K562 (cell line): ENCODE measurements around the gene AGO1. TPM values are rescaled to one million over a fixed set of nuclear protein-coding genes. Genes with fewer than 3 reads are reported as not detected.

Experiments
- CCAR2 ChIP-seq: fragments of 200-400 bp; formaldehyde crosslinking; IDR thresholded peaks from 2 replicates; pipeline ENCODE4 v1.6.1; 2017; ENCODE audit warnings: mild to moderate bottlenecking, low read depth, low read length
- CREBBP ChIP-seq: IDR thresholded peaks from one replicate; pipeline ENCODE4 v1.6.1; 2012; ENCODE audit warnings: low read depth, mild to moderate bottlenecking, control low read depth, inconsistent platforms, low read length
- EGR1 ChIP-seq: fragments of 450-650 bp; conservative IDR thresholded peaks from 2 replicates; pipeline ENCODE4 v1.6.1; 2017; ENCODE audit warnings: mild to moderate bottlenecking
- KLF1 ChIP-seq: fragments of 450-650 bp; IDR thresholded peaks from 2 replicates; pipeline ENCODE4 v1.6.1; 2016; ENCODE audit warnings: missing genetic modification characterization, missing compliant biosample characterization
- MIER1 ChIP-seq: fragments of 450-650 bp; IDR thresholded peaks from 2 replicates; pipeline ENCODE4 v1.6.1; 2016; ENCODE audit warnings: antibody characterized with exemption, mild to moderate bottlenecking, low read depth
- RBM17 ChIP-seq: fragments of 200-400 bp; formaldehyde crosslinking; IDR thresholded peaks from 2 replicates; pipeline ENCODE4 v1.6.1; 2017; ENCODE audit warnings: low read depth, mild to moderate bottlenecking, low read length, borderline replicate concordance
- SMAD2 ChIP-seq: fragments of 150-350 bp; IDR thresholded peaks from 2 replicates; pipeline ENCODE4 v1.6.1; 2014; ENCODE audit warnings: low read depth, mild to moderate bottlenecking, low read length
- SNRNP70 ChIP-seq: fragments of 200-400 bp; formaldehyde crosslinking; optimal IDR thresholded peaks from 2 replicates; pipeline ENCODE3; 2017; ENCODE audit warnings: low read depth, low read length
- SRSF1 ChIP-seq: fragments of 200-400 bp; formaldehyde crosslinking; IDR thresholded peaks from 2 replicates; pipeline ENCODE4 v1.6.1; 2017; ENCODE audit warnings: mild to moderate bottlenecking, low read depth, low read length, moderate library complexity
- THRAP3 ChIP-seq: fragments of 450-650 bp; IDR thresholded peaks from 2 replicates; pipeline ENCODE4 v1.6.1; 2016; ENCODE audit warnings: mild to moderate bottlenecking, inconsistent platforms, borderline replicate concordance
- ZC3H4 ChIP-seq: sonication (generic); formaldehyde crosslinking; IDR thresholded peaks from 2 replicates; pipeline ENCODE4 v1.9.0; 2021; ENCODE audit warnings: missing genetic modification reagents, borderline replicate concordance
- ZNF124 ChIP-seq: sonication (generic); formaldehyde crosslinking; IDR thresholded peaks from 2 replicates; pipeline ENCODE4 v1.8.1; 2022; ENCODE audit warnings: missing genetic modification reagents
- ZNF408 ChIP-seq: fragments of 250-450 bp; sonication (Bioruptor Pico); IDR thresholded peaks from 2 replicates; pipeline ENCODE4 v1.4.0; 2020; ENCODE audit warnings: low read depth, mild to moderate bottlenecking, moderate library complexity
- polyA plus RNA-seq, 8 experiments: library from polyadenylated mRNA; depleted of rRNA in 4 of 8; stranded (reverse) in 5 of 8; unstranded in 3 of 8; fragments of >200 nt; fragmentation: Nextera tagmentation in 2 of 8; fragmentation: Illumina TruSeq in 1 of 8; extraction: Ambion mirVana in 2 of 8; extraction: Trizol in 1 of 8; gene quantifications; 2 replicates each; pipeline versions ENCODE4 v1.2.1 to v1.2.3, GENCODE V29; 2011 to 2014; ENCODE audit warnings: inconsistent platforms in 1 of 8, missing spikeins in 1 of 8
- total RNA-seq, 7 experiments: library from RNA; depleted of rRNA in 6 of 7; stranded (reverse); fragments of >200 nt in 6 of 7; fragmentation: Illumina TruSeq in 2 of 7; extraction: Trizol in 2 of 7; gene quantifications; 2 replicates each; pipeline versions ENCODE4 v1.2.1 to v1.2.3, GENCODE V29; 2011 to 2021; ENCODE audit warnings: low replicate concordance in 1 of 7
- TF ChIP-seq, protein P1 (sequence below): sonication (generic); formaldehyde crosslinking; IDR thresholded peaks from 2 replicates; pipeline ENCODE4 v1.8.0; 2022; ENCODE audit warnings: mild to moderate bottlenecking, missing genetic modification reagents
- TF ChIP-seq, protein P2 (sequence below), 2 experiments: fragments of 200-800 bp in 1 of 2; sonication (Bioruptor generic) in 1 of 2; sonication (generic) in 1 of 2; formaldehyde crosslinking in 1 of 2; IDR thresholded peaks in 1 of 2; conservative IDR thresholded peaks in 1 of 2; 2 replicates each; pipeline versions ENCODE4 v1.5.0 to v1.6.1; 2016 to 2020; ENCODE audit warnings: missing compliant biosample characterization in 1 of 2, missing genetic modification characterization in 1 of 2, missing genetic modification reagents in 1 of 2
- TF ChIP-seq, protein P3 (sequence below): sonication (generic); formaldehyde crosslinking; IDR thresholded peaks from 2 replicates; pipeline ENCODE4 v1.8.0; 2023; ENCODE audit warnings: mild to moderate bottlenecking, missing genetic modification reagents
- TF ChIP-seq, protein P4 (sequence below): IDR thresholded peaks from 2 replicates; pipeline ENCODE4 v1.6.1; 2012; ENCODE audit warnings: low read depth, low read length, improper control_type of control experiment, borderline replicate concordance
- TF ChIP-seq, protein P5 (sequence below): fragments of 200-800 bp; sonication (Bioruptor generic); IDR thresholded peaks from 2 replicates; pipeline ENCODE4 v1.6.1; 2017; ENCODE audit warnings: missing genetic modification characterization, missing compliant biosample characterization

AGO1 gene
- total and polyA plus RNA-seq, 9 of the 15 experiments (the other 6 are each of a cell fraction or from before 2014, with no cell fraction given) = 7.3 to 64.2 (median 26.0) TPM

DNA sequence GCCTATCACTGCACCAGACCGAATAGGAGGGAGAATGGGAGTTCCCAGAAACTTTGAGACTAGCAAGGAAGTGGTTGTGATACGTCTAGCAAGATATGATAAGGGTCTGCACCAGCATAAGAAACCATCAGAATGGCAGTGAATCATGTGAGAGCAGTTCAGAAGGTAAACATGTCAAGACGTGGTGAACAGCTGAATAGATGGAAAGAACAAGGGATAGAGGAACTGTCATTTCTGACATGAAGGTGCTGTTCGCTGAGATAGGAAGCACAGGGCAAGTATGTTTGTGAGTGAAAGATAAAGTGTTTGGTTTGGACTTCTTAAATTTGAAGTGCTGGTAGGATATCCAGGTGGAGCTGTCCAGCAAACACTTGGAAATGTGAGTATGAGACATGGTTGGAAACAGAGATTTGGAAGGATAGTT is 1.1 kb upstream of the AGO1 start (continued):
- TF ChIP-seq, protein P1, sequence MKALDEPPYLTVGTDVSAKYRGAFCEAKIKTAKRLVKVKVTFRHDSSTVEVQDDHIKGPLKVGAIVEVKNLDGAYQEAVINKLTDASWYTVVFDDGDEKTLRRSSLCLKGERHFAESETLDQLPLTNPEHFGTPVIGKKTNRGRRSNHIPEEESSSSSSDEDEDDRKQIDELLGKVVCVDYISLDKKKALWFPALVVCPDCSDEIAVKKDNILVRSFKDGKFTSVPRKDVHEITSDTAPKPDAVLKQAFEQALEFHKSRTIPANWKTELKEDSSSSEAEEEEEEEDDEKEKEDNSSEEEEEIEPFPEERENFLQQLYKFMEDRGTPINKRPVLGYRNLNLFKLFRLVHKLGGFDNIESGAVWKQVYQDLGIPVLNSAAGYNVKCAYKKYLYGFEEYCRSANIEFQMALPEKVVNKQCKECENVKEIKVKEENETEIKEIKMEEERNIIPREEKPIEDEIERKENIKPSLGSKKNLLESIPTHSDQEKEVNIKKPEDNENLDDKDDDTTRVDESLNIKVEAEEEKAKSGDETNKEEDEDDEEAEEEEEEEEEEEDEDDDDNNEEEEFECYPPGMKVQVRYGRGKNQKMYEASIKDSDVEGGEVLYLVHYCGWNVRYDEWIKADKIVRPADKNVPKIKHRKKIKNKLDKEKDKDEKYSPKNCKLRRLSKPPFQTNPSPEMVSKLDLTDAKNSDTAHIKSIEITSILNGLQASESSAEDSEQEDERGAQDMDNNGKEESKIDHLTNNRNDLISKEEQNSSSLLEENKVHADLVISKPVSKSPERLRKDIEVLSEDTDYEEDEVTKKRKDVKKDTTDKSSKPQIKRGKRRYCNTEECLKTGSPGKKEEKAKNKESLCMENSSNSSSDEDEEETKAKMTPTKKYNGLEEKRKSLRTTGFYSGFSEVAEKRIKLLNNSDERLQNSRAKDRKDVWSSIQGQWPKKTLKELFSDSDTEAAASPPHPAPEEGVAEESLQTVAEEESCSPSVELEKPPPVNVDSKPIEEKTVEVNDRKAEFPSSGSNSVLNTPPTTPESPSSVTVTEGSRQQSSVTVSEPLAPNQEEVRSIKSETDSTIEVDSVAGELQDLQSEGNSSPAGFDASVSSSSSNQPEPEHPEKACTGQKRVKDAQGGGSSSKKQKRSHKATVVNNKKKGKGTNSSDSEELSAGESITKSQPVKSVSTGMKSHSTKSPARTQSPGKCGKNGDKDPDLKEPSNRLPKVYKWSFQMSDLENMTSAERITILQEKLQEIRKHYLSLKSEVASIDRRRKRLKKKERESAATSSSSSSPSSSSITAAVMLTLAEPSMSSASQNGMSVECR (CRISPR knock-in tag) = peak; percentile 81
- TF ChIP-seq KLF1 (tag) (no peak), ZNF408 (CRISPR knock-in tag) (no peak), RBM17 (no peak), SRSF1 (no peak), CCAR2 (no peak), MIER1 (peak; percentile 92), ZC3H4 (CRISPR knock-in tag) (no peak), THRAP3 (no peak), SNRNP70 (no peak), SMAD2 (no peak), EGR1 (no peak), ZNF124 (CRISPR knock-in tag) (no peak), CREBBP (no peak)
- TF ChIP-seq, protein P2, sequence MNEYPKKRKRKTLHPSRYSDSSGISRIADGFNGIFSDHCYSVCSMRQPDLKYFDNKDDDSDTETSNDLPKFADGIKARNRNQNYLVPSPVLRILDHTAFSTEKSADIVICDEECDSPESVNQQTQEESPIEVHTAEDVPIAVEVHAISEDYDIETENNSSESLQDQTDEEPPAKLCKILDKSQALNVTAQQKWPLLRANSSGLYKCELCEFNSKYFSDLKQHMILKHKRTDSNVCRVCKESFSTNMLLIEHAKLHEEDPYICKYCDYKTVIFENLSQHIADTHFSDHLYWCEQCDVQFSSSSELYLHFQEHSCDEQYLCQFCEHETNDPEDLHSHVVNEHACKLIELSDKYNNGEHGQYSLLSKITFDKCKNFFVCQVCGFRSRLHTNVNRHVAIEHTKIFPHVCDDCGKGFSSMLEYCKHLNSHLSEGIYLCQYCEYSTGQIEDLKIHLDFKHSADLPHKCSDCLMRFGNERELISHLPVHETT (CRISPR knock-in tag; conservative IDR thresholded peaks at IDR 0.05 in 1 of 2, IDR thresholded peaks at IDR 0.05 in 1 of 2) = no peak
- TF ChIP-seq, protein P3, sequence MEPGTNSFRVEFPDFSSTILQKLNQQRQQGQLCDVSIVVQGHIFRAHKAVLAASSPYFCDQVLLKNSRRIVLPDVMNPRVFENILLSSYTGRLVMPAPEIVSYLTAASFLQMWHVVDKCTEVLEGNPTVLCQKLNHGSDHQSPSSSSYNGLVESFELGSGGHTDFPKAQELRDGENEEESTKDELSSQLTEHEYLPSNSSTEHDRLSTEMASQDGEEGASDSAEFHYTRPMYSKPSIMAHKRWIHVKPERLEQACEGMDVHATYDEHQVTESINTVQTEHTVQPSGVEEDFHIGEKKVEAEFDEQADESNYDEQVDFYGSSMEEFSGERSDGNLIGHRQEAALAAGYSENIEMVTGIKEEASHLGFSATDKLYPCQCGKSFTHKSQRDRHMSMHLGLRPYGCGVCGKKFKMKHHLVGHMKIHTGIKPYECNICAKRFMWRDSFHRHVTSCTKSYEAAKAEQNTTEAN (CRISPR knock-in tag) = no peak
- TF ChIP-seq, protein P4, sequence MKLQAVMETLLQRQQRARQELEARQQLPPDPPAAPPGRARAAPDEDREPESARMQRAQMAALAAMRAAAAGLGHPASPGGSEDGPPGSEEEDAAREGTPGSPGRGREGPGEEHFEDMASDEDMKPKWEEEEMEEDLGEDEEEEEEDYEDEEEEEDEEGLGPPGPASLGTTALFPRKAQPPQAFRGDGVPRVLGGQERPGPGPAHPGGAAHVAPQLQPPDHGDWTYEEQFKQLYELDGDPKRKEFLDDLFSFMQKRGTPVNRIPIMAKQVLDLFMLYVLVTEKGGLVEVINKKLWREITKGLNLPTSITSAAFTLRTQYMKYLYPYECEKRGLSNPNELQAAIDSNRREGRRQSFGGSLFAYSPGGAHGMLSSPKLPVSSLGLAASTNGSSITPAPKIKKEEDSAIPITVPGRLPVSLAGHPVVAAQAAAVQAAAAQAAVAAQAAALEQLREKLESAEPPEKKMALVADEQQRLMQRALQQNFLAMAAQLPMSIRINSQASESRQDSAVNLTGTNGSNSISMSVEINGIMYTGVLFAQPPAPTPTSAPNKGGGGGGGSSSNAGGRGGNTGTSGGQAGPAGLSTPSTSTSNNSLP = peak; percentile 77; the same call in 1 of the 2 replicates
- TF ChIP-seq, protein P5, sequence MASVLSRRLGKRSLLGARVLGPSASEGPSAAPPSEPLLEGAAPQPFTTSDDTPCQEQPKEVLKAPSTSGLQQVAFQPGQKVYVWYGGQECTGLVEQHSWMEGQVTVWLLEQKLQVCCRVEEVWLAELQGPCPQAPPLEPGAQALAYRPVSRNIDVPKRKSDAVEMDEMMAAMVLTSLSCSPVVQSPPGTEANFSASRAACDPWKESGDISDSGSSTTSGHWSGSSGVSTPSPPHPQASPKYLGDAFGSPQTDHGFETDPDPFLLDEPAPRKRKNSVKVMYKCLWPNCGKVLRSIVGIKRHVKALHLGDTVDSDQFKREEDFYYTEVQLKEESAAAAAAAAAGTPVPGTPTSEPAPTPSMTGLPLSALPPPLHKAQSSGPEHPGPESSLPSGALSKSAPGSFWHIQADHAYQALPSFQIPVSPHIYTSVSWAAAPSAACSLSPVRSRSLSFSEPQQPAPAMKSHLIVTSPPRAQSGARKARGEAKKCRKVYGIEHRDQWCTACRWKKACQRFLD (CRISPR knock-in tag) = no peak
